Epithelial cell of esophagus (primary cell): ENCODE results near the gene FAM120C.

Experiments
- DNase-seq: peaks from one replicate; pipeline ENCODE4 v3.0.0; 2010; ENCODE audit warnings: low read depth
- H3K4me3 ChIP-seq: 2 replicates; pipeline ENCODE4 v1.5.1; 2011; ENCODE audit warnings: mild to moderate bottlenecking, low read length, control low read depth
- TF ChIP-seq, protein P1 (sequence below): IDR thresholded peaks from 2 replicates; pipeline ENCODE4 v1.5.1; 2011; ENCODE audit warnings: low read depth, mild to moderate bottlenecking, low read length, control low read depth, inconsistent platforms; ENCODE audit not compliant: insufficient read depth; ENCODE audit errors: missing control alignments

The FAM120C gene

GRCh38 chrX:54064564-54064963, 118.5 kb downstream of the FAM120C start:
- TF ChIP-seq, protein P1, sequence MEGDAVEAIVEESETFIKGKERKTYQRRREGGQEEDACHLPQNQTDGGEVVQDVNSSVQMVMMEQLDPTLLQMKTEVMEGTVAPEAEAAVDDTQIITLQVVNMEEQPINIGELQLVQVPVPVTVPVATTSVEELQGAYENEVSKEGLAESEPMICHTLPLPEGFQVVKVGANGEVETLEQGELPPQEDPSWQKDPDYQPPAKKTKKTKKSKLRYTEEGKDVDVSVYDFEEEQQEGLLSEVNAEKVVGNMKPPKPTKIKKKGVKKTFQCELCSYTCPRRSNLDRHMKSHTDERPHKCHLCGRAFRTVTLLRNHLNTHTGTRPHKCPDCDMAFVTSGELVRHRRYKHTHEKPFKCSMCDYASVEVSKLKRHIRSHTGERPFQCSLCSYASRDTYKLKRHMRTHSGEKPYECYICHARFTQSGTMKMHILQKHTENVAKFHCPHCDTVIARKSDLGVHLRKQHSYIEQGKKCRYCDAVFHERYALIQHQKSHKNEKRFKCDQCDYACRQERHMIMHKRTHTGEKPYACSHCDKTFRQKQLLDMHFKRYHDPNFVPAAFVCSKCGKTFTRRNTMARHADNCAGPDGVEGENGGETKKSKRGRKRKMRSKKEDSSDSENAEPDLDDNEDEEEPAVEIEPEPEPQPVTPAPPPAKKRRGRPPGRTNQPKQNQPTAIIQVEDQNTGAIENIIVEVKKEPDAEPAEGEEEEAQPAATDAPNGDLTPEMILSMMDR, result no peak
- no peak overlapping the region for H3K4me3 ChIP-seq
- no peak for DNase-seq

DNA sequence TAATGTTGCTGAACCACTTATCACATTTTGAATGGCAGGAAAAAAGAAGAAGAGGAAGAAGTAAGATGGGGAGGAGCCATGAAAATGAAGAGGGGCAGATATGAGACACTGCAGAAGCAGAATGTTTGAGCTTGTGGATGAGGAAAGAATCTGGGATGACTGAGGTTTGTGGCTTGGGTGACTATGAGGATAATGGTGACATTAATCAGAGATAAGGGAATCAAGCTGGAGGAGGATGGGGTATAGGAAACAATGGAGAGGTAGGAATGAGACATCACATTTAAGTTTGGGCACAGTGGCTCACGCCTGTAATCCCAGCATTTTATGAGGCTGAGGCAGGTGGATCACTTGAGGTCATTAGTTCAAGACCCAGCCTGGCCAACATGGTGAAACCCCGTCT, 119.7 kb downstream of the FAM120C start:
- no peak overlapping the region for H3K4me3 ChIP-seq
- TF ChIP-seq, protein P1, result no peak
- DNase-seq, result no peak

DNA sequence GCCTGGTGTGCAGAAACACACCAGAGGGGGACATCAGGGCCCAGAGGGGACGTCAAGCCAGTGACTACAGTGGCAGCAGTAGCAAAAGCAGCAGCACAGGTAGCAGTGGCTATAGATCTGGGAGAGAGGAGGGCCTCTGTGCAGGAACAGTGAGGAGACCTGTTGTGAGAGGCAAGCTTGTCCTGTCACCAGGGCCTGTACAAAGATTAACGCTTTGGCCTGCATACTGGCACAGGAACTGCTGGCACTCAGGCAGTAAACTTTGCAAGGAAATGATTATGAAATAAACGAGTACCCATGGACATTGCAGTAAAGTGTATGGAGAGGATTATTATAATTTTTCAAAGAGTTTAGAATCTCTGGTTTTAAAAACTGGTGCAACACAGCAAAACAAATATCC, 133.3 kb downstream of the FAM120C start:
- TF ChIP-seq, protein P1, result no peak
- no peak overlapping the region for H3K4me3 ChIP-seq
- DNase-seq, result no peak

DNA sequence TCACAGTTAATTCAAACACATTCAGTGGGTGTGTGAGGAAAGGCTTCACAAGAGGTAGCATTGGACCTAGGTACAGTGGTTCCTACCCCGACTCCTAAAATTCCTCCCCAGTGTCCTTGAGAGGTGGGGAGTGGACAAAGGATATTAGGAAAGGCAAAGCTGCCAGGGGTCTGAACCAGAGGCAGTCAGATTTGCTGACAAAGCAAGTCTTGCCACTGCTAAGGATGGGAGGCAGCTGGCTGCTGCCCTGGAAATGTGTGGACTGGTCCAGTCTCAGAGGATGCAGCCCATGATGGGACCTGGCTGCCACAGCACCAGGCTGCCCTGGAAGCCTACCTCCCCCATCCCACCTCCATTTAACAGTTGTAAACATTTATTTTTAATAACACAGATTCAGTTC, 134.6 kb downstream of the FAM120C start:
- DNase-seq, result no peak
- TF ChIP-seq, protein P1, result no peak
- H3K4me3 ChIP-seq, result no peak overlapping the region

DNA sequence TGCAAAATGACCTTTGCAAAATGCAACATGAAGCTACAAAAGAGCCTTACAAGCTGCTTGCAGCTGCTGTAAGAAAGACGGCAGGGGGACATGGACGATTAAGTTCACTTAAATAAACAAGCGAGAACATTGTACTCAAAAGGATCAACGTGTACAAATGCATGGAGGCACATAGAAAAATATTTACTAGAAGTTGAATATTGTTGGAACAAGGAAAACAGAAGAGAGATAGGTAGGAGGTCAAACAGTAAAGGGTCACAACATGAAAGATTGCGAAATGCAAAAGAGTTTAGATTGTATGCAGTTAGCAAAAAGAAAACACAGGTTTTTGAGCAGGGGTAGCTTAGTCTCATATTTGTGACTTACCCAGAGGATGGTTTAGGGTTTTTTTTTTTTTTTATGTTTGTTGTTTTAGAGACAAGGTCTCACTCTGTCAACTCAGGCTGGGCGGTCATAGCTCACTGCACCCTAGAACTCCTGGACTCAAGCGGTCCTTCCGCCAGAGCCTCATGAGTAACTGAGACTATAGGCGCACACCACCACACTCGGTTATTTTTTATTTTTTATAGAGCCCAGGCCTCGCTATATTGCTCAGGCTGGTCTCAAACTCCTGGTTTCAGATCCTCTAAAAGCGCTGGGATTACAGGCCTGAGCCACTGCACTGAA, 137.4 kb downstream of the FAM120C start:
- TF ChIP-seq, protein P1, result no peak
- DNase-seq, result no peak
- H3K4me3 ChIP-seq, result no peak overlapping the region

DNA sequence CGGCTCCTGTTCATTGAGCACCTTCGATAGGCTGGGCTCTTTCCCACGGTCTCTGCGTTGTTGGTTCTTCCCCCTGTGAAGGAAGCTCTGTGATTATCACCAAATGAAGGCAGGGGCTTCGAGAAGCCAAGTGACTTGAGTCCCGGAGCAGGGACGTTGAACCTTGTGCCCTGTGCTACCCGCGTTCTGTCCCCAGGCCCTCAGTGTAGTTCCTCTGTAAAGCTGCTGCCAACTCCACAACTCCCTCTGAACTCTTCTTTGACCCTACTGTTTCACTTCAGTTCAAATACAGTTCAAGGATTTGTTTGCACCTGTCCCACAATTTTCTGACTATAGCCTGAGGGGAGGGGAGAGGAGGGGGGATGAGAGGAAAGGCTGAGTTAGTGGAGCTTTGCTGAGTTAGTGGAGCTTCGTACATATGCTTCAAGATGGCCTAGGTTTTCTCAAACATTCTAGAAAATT, 138.1 kb downstream of the FAM120C start:
- H3K4me3 ChIP-seq, result peak overlapping the region; percentile 38
- TF ChIP-seq, protein P1, result no peak
- DNase-seq, result no peak

DNA sequence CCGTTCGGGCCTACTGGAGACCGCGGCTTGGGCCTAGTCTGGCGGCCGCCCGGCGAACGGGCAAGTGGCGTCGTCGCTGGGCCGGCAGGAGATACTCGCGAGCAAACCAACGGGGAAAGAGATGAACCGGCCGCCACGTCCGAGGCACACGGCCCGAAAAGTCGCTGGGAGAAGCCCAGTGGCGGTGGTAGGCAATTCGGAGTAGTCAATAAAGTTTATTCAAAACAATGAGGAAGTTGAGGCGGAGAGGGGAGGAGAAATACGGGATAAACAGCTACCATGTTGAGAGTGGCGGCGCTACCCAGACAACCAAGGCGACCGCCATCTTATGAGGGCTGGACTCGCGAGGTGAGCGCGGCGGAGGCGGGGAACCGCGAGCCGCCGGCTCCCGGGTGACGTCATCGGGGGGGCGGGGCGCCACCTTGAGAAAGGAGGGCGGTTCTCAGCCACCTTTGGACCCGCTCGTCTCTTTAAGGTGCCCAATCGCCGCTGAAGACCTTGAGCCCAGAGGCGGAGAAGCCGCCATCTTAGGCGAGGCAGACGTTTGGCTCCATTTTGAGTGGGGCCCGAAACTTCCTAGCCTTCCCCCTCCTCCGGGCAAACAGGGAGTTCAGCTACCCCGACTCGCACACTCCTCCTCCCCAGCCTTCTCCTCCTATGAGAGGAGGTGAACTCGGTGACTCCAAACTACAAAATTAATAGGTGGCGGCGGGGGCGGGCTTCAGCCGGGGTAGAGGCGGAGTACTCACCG, 138.8 kb downstream of the FAM120C start, which contains the start of gene PHF8:
Gene PHF8, minus strand, starts transcription at position 348 of the 751 bp plus-strand sequence. CDS start 1,745 bp downstream, outside the sequence.
- TF ChIP-seq, protein P1, result no peak
- peak within 1 kb of the TSS; percentile 70 for H3K4me3 ChIP-seq
- DNase-seq, result peak; percentile 94
